HepG2 (cell line): Measurements from ENCODE around the gene DGKG. TPM values are rescaled to one million over a fixed set of nuclear protein-coding genes. Genes with fewer than 3 reads are reported as not detected.

Source experiments
- HNF4A ChIP-seq: sonication (generic); formaldehyde crosslinking; IDR thresholded peaks from 2 replicates; pipeline ENCODE4 v1.4.0; 2020; ENCODE audit warnings: missing genetic modification reagents
- MZF1 ChIP-seq: sonication (generic); formaldehyde crosslinking; IDR thresholded peaks from 2 replicates; pipeline ENCODE4 v1.8.1; 2023; ENCODE audit warnings: mild to moderate bottlenecking, missing genetic modification reagents, borderline replicate concordance
- POLR2AphosphoS5 ChIP-seq: IDR thresholded peaks from 2 replicates; pipeline ENCODE4 v1.6.1; 2012; ENCODE audit warnings: low read depth, low read length
- REL ChIP-seq: sonication (generic); formaldehyde crosslinking; conservative IDR thresholded peaks from 2 replicates; pipeline ENCODE4 v1.8.0; 2022; ENCODE audit warnings: mild to moderate bottlenecking, missing genetic modification reagents, moderate library complexity
- SALL1 ChIP-seq: sonication (generic); formaldehyde crosslinking; IDR thresholded peaks from 2 replicates; pipeline ENCODE4 v1.8.0; 2022; ENCODE audit warnings: mild to moderate bottlenecking, missing genetic modification reagents
- TAF1 ChIP-seq: sonication (generic); formaldehyde crosslinking; IDR thresholded peaks from 2 replicates; pipeline ENCODE4 v1.4.0; 2020; ENCODE audit warnings: missing genetic modification reagents
- TRIM24 ChIP-seq: sonication (generic); formaldehyde crosslinking; IDR thresholded peaks from 2 replicates; pipeline ENCODE4 v1.8.0; 2022; ENCODE audit warnings: mild to moderate bottlenecking, missing genetic modification reagents
- ZBTB7B ChIP-seq: sonication (generic); formaldehyde crosslinking; IDR thresholded peaks from 2 replicates; pipeline ENCODE4 v1.4.0; 2020; ENCODE audit warnings: missing genetic modification reagents
- ZNF3 ChIP-seq: IDR thresholded peaks from 2 replicates; pipeline ENCODE4 v1.7.0; 2017; ENCODE audit warnings: inconsistent platforms
- ZNF34 ChIP-seq: sonication (generic); formaldehyde crosslinking; IDR thresholded peaks from 2 replicates; pipeline ENCODE4 v1.4.0; 2020; ENCODE audit warnings: mild to moderate bottlenecking, missing genetic modification reagents, borderline replicate concordance
- ZNF460 ChIP-seq: sonication (generic); formaldehyde crosslinking; IDR thresholded peaks from 2 replicates; pipeline ENCODE4 v1.5.1; 2020; ENCODE audit warnings: missing genetic modification reagents, mild to moderate bottlenecking, borderline replicate concordance
- ZSCAN21 ChIP-seq: sonication (generic); formaldehyde crosslinking; IDR thresholded peaks from 2 replicates; pipeline ENCODE4 v1.8.0; 2022; ENCODE audit warnings: mild to moderate bottlenecking, missing genetic modification reagents, moderate library complexity, borderline replicate concordance
- polyA plus RNA-seq, 8 experiments: library from polyadenylated mRNA; depleted of rRNA in 3 of 8; stranded (reverse) in 7 of 8; unstranded in 1 of 8; fragments of >200 nt; fragmentation: Illumina TruSeq in 4 of 8; extraction: Trizol in 4 of 8; gene quantifications; 2 replicates each; pipeline versions ENCODE4 v1.2.1 to v1.2.3, GENCODE V29; 2011 to 2016; ENCODE audit warnings: low read depth in 4 of 8, missing spikeins in 1 of 8, mixed read lengths in 1 of 8; ENCODE audit not compliant: insufficient read depth in 1 of 8
- total RNA-seq, 5 experiments: library from RNA; depleted of rRNA; stranded (reverse); fragments of >200 nt; fragmentation: Illumina TruSeq; extraction: Trizol; gene quantifications; 2 replicates each; pipeline ENCODE4 v1.2.3, GENCODE V29; 2016; ENCODE audit warnings: low read depth in 1 of 5
- TF ChIP-seq, protein P1 (sequence below): sonication (generic); formaldehyde crosslinking; IDR thresholded peaks from 2 replicates; pipeline ENCODE4 v1.4.0; 2020; ENCODE audit warnings: mild to moderate bottlenecking, missing genetic modification reagents
- TF ChIP-seq, protein P2 (sequence below): sonication (generic); formaldehyde crosslinking; IDR thresholded peaks from 2 replicates; pipeline ENCODE4 v1.8.0; 2022; ENCODE audit warnings: missing genetic modification reagents, low read depth, mild to moderate bottlenecking, borderline replicate concordance
- TF ChIP-seq, protein P3 (sequence below): sonication (generic); formaldehyde crosslinking; IDR thresholded peaks from 2 replicates; pipeline ENCODE4 v1.4.0; 2020; ENCODE audit warnings: missing genetic modification reagents, borderline replicate concordance
- TF ChIP-seq, protein P4 (sequence below): sonication (generic); formaldehyde crosslinking; IDR thresholded peaks from 2 replicates; pipeline ENCODE4 v1.5.0; 2020; ENCODE audit warnings: mild to moderate bottlenecking, missing genetic modification reagents

Gene DGKG
- total and polyA plus RNA-seq, 2 of the 13 experiments (the other 11 are each of a cell fraction or from before 2014, with no cell fraction given) = 3.8 to 6.2 TPM

DNA sequence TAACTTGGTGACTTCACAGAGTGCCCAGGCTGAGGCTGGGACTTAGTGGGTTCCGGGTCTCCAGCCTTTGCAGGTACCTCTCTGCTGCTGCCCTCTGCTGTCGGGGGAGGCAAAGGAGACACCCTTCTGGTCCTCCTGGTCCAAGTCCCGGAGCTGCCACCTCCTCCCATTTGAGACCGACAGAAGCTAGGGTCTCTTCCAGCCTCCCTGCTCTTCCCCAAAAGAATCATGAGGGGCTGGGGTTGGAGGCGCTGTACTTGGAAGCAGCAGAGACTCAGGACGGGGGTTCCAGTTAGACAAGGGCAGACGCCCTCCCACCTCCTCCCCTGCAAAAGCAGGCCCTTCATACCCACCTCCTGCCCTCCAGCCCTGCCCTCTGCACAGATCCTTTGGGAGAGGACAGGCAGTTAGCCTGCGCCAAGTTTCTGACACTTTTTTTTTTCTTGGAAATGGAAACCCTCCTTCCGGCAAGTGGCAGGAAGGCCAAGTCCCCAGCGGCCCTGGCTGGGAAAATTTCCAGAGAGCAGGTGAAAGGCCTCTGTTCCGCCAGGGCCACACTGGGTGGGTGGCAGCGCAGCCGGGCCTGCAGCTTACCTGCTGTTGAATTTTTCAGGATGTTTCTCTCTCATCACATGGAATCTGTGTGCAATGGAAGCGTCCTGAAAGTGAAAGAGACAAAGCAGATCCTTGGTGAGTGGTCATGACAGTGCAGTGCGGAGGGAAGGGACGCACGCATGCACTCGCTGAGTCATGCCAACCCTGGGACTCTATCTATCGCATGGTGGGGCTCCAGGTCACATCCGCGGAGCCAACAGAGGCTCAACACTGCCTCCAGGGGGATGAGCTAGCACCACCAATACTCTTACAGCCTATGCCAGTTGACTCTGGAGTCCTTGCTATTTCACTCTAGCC is 119.9 kb downstream of the DGKG start (continued):
- TF ChIP-seq, protein P1, sequence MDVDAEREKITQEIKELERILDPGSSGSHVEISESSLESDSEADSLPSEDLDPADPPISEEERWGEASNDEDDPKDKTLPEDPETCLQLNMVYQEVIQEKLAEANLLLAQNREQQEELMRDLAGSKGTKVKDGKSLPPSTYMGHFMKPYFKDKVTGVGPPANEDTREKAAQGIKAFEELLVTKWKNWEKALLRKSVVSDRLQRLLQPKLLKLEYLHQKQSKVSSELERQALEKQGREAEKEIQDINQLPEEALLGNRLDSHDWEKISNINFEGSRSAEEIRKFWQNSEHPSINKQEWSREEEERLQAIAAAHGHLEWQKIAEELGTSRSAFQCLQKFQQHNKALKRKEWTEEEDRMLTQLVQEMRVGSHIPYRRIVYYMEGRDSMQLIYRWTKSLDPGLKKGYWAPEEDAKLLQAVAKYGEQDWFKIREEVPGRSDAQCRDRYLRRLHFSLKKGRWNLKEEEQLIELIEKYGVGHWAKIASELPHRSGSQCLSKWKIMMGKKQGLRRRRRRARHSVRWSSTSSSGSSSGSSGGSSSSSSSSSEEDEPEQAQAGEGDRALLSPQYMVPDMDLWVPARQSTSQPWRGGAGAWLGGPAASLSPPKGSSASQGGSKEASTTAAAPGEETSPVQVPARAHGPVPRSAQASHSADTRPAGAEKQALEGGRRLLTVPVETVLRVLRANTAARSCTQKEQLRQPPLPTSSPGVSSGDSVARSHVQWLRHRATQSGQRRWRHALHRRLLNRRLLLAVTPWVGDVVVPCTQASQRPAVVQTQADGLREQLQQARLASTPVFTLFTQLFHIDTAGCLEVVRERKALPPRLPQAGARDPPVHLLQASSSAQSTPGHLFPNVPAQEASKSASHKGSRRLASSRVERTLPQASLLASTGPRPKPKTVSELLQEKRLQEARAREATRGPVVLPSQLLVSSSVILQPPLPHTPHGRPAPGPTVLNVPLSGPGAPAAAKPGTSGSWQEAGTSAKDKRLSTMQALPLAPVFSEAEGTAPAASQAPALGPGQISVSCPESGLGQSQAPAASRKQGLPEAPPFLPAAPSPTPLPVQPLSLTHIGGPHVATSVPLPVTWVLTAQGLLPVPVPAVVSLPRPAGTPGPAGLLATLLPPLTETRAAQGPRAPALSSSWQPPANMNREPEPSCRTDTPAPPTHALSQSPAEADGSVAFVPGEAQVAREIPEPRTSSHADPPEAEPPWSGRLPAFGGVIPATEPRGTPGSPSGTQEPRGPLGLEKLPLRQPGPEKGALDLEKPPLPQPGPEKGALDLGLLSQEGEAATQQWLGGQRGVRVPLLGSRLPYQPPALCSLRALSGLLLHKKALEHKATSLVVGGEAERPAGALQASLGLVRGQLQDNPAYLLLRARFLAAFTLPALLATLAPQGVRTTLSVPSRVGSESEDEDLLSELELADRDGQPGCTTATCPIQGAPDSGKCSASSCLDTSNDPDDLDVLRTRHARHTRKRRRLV (CRISPR knock-in tag) = 0 out of 2 replicates have a peak, but pooled peaks have one; percentile 58
- TF ChIP-seq ZNF3 (CRISPR knock-in tag) = no peak
- TF ChIP-seq ZNF460 (CRISPR knock-in tag) = no peak
- TF ChIP-seq, protein P2, sequence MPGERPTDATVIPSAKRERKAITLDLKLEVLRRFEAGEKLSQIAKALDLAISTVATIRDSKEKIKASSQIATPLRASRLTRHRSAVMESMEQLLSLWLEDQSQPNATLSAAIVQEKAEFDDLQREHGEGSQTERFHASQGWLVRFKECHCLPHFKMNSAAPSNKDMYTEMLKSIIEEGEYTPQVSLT = no peak
- TF ChIP-seq REL (CRISPR knock-in tag) = no peak
- peak; percentile 58; the same call in 1 of the 2 replicates for TF ChIP-seq ZBTB7B (CRISPR knock-in tag)
- TF ChIP-seq TRIM24 (CRISPR knock-in tag) = no peak
- peak; percentile 49; the same call in 1 of the 2 replicates for TF ChIP-seq TAF1
- TF ChIP-seq ZNF34 (CRISPR knock-in tag) = no peak
- peak; percentile 35; the same call in 1 of the 2 replicates for TF ChIP-seq HNF4A (CRISPR knock-in tag)
- TF ChIP-seq, protein P3, sequence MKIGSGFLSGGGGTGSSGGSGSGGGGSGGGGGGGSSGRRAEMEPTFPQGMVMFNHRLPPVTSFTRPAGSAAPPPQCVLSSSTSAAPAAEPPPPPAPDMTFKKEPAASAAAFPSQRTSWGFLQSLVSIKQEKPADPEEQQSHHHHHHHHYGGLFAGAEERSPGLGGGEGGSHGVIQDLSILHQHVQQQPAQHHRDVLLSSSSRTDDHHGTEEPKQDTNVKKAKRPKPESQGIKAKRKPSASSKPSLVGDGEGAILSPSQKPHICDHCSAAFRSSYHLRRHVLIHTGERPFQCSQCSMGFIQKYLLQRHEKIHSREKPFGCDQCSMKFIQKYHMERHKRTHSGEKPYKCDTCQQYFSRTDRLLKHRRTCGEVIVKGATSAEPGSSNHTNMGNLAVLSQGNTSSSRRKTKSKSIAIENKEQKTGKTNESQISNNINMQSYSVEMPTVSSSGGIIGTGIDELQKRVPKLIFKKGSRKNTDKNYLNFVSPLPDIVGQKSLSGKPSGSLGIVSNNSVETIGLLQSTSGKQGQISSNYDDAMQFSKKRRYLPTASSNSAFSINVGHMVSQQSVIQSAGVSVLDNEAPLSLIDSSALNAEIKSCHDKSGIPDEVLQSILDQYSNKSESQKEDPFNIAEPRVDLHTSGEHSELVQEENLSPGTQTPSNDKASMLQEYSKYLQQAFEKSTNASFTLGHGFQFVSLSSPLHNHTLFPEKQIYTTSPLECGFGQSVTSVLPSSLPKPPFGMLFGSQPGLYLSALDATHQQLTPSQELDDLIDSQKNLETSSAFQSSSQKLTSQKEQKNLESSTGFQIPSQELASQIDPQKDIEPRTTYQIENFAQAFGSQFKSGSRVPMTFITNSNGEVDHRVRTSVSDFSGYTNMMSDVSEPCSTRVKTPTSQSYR (CRISPR knock-in tag) = peak; percentile 44; the same call in 1 of the 2 replicates
- no peak for TF ChIP-seq POLR2AphosphoS5
- TF ChIP-seq, protein P4, sequence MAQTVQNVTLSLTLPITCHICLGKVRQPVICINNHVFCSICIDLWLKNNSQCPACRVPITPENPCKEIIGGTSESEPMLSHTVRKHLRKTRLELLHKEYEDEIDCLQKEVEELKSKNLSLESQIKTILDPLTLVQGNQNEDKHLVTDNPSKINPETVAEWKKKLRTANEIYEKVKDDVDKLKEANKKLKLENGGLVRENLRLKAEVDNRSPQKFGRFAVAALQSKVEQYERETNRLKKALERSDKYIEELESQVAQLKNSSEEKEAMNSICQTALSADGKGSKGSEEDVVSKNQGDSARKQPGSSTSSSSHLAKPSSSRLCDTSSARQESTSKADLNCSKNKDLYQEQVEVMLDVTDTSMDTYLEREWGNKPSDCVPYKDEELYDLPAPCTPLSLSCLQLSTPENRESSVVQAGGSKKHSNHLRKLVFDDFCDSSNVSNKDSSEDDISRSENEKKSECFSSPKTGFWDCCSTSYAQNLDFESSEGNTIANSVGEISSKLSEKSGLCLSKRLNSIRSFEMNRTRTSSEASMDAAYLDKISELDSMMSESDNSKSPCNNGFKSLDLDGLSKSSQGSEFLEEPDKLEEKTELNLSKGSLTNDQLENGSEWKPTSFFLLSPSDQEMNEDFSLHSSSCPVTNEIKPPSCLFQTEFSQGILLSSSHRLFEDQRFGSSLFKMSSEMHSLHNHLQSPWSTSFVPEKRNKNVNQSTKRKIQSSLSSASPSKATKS (CRISPR knock-in tag) = no peak
- no peak for TF ChIP-seq MZF1 (CRISPR knock-in tag)
- TF ChIP-seq ZSCAN21 (CRISPR knock-in tag) = no peak
- peak; percentile 76 for TF ChIP-seq SALL1
